ENCODE results near the gene PHACTR1.

GRCh38 chr6:13261464-13261994 is 545.0 kb downstream of the PHACTR1 start:
- TF ChIP-seq CTCF (conservative IDR thresholded peaks at IDR 0.05; ENCODE audit: low read depth, low read length) (no peak), EZH2 (IDR thresholded peaks at IDR 0.05; ENCODE audit: borderline replicate concordance, low read depth, low read length, poor library complexity, severe bottlenecking) (no peak)
